Measurements from ENCODE around the gene NTM.

The NTM gene

DNA sequence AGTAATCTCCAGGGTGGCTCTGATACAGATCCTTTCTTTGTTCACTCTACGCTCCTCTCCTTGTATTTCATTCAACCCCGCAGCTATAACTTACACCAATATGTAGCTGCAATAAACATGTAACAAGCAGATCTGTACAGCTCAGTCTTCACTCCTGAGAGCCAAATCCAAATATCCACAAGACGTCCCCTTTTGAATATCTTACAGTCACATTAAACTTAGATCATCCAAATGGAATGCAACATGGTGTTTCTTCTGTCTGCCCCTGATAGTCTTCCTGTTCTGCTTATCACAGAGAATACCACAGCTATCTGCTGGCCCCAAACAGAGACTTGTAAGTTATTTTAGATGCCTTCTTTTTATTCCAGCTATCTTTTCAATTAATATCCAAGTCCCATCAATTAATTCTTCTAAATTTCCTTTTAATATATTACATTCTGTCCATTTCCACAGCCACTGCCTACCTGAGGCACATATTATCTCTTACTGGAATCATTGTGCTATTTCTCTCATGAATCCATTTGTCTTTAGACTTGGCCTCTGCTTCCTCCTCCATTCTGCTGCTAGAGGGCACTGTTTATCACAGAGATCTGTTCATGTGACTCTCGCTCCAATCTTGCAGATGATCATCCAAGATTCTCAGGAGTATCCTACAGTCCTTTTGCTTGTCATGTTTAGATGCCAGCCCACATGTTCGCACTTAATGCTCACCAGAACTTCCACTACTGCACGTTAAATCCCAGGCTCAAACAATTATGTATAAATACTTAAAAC is 908.6 kb downstream of the NTM start:
- TF ChIP-seq CTCF (IDR thresholded peaks at IDR 0.05; ENCODE audit: borderline replicate concordance, insufficient read depth, low read depth, low read length), result peak; percentile 61; the same call in 1 of the 2 replicates
- no peak overlapping the region for H3K4me3 ChIP-seq (ENCODE audit: low read depth, low read length)

GRCh38 chr11:132284048-132284447 is 913.6 kb downstream of the NTM start:
- no peak overlapping the region for H3K4me3 ChIP-seq (ENCODE audit: low read depth, low read length)
- no peak for TF ChIP-seq CTCF (IDR thresholded peaks at IDR 0.05; ENCODE audit: borderline replicate concordance, insufficient read depth, low read depth, low read length)

DNA sequence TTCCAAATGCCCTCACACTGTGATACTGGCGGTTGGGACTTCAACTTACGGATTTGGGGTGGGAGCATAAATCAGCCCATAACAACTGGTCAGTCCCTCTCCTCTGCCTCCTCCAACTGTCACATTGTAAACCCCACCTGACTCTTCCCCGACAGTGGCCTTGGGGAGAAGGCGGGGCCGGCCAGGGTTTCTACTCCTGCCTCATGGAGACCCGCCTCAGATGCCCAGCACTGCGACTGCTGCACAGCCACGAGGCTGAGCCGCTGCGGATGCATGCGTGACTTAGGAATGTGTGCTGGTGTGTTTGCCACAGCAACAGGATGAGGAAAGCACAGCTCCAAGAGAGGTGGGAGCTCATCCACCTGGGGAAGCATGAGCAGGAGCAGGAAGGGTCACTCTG is 914.2 kb downstream of the NTM start:
- TF ChIP-seq CTCF (IDR thresholded peaks at IDR 0.05; ENCODE audit: borderline replicate concordance, insufficient read depth, low read depth, low read length), result no peak
- no peak overlapping the region for H3K4me3 ChIP-seq (ENCODE audit: low read depth, low read length)

- H3K4me3 ChIP-seq (ENCODE audit: low read depth, low read length), result no peak overlapping the region
- TF ChIP-seq CTCF (IDR thresholded peaks at IDR 0.05; ENCODE audit: borderline replicate concordance, insufficient read depth, low read depth, low read length), result no peak
These were observed 915.2 kb downstream of the NTM start for GRCh38 chr11:132285631-132286030.

DNA sequence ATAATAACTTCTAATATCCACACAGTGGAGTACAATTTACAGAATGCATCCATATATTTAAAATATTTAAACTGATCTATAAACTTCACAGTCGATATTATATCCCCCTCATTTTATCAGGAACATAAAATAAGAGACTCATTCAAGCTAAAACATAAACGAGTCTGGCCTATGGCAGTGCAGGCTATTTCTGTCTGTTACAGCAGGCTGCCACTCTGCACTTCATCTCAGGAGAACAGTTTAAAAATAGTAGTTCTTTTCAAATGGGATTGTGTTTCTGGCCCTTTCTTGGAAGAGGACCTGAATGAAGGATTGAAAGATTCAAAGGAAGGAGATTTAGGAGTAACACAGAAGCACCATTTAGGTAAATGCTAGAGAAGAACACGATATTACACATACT is 915.7 kb downstream of the NTM start:
- no peak for TF ChIP-seq CTCF (IDR thresholded peaks at IDR 0.05; ENCODE audit: borderline replicate concordance, insufficient read depth, low read depth, low read length)
- no peak overlapping the region for H3K4me3 ChIP-seq (ENCODE audit: low read depth, low read length)

- no peak overlapping the region for H3K4me3 ChIP-seq (ENCODE audit: low read depth, low read length)
- TF ChIP-seq CTCF (IDR thresholded peaks at IDR 0.05; ENCODE audit: borderline replicate concordance, insufficient read depth, low read depth, low read length), result no peak
These were observed 917.6 kb downstream of the NTM start for GRCh38 chr11:132288036-132288435.

DNA sequence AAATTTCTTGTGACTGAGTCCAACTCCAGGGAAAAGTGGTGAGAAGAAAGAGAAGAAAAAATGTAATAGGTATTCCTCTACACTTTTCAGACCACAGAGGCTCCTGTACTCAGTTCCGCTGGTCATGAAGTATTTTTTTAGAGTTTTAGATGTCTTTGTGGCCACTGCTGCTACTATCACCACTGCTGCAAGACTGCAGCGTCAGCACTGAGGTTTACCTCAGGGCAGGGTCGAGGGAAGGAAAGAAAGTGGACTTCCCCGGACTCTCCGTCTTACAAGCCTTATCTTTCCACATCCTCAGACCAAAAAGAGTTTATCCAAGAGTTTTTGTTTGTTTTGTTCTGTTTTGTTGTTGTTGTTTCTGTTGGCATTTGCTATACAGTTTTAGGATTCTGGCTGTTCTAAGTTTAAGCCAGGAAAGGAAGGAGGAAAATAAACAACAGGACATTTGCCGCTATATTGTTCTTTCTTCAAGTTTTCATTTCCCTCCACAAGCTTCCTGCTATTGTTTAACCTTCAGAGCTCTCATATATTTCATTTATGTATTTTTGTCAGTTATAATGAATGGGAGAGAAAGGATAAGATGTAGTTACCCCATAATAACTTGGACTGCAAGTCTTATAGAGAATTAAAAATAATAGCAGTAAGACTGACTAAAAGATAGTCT is 919.3 kb downstream of the NTM start:
- TF ChIP-seq CTCF (IDR thresholded peaks at IDR 0.05; ENCODE audit: borderline replicate concordance, insufficient read depth, low read depth, low read length), result no peak

More for the DNA sequence above, 919.3 kb downstream of the NTM start:
- no peak overlapping the region for H3K4me3 ChIP-seq (ENCODE audit: low read depth, low read length)

Measured in GM12875 (cell line).